ENCODE data around the gene PRSS22.
A peak's percentile ranks its signal among the peaks of the same experiment; 100 is the strongest.

Gene PRSS22

GRCh38 chr16:2879854-2880508 lies 22.0 kb upstream of the PRSS22 start:
- DNase-seq, result no peak

DNA sequence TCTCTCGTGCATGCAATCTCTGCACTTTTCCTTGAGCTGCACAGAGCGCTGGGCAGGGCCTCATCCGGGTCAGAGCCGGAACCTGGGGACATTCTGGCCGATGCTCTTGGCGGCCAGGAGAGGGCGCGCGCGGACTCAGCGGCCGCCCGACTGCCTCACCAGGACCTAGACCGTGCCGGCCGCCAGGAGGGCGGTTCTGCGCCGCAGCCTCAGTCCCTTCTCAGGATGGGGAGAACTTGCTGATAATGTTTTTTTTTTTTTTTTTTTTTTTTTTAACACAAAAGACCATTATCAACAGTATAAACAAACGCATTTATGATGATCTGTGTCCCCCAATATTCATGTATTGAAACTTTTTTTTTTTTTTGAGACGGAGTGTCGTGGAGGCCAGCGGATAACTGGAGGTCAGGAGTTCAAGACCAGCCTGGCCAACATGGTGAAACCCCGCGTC lies 17.0 kb upstream of the PRSS22 start:
- DNase-seq, result peak; percentile 66

- no peak for DNase-seq
These were observed 16.3 kb upstream of the PRSS22 start for GRCh38 chr16:2874032-2874911.

GRCh38 chr16:2871926-2872325 lies 14.0 kb upstream of the PRSS22 start:
- DNase-seq, result no peak

GRCh38 chr16:2867987-2868789 lies 10.2 kb upstream of the PRSS22 start:
- peak; percentile 96 for DNase-seq

DNA sequence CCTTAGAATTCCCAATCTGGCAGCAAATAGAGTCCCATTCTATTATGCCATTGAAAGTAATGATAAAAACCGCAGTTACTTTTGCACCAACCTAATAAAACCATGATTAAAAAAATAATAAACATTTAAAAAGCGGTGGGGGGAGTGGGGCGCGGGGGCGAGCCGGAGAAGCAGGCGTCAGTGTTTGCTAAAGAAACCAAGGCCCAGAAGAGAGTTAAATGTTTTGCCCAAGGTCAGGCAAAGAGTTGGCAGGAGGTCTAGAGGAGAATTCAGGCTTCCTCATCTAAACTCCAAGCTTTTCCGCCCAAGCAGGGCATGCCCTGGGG lies 9.7 kb upstream of the PRSS22 start:
- no peak for DNase-seq

DNA sequence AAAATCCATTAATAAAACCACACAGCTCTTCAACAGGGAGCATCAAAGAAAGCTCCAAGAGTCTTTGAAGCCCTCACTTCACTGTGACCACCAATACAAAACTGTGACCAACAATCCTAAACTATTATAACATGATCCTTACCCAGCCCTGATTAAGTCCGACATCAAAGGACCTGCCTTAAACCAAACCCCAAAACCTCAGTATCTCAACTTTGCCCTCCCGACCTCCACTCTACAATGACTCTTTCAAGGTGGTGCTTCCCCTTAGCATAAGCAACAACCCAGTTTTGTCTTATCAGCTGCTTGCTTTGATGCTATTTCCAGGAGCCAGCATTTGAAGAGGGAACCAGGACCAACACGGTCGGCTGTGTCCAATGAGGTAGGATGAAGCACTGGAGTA lies 8.5 kb upstream of the PRSS22 start:
- DNase-seq, result no peak

GRCh38 chr16:2865651-2866050 lies 7.7 kb upstream of the PRSS22 start:
- no peak for DNase-seq

- DNase-seq, result no peak
These were observed 3.0 kb upstream of the PRSS22 start for GRCh38 chr16:2860826-2861567.

DNA sequence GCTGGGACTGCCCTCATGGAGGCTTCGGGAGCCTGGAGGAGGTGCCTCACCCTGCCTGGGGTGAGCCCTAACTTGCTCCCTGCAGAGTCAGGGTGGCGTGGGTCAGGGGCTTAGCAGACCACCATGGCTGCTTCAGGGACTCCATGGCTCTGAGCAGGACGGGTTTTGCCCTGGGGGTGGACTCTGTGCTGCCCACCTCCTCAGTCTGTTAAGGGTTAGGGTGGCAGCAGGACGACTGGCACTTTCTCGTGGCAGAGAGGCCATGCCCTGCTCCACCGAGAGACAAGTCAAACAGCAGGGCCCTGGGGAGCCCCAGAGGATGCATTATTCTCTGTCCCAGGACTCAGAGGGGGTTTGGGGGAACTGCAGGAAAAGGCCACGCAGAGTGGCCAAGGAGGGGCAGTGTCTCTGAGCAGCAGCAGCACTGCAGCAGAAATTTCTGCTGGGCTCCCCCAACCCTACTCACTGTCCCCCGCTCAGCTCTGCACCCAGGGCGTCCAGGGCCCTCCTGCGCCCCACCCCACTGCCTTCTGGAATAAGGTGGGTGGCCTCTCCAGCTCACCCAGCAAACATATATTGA lies 1.8 kb upstream of the PRSS22 start:
- DNase-seq, result no peak

DNA sequence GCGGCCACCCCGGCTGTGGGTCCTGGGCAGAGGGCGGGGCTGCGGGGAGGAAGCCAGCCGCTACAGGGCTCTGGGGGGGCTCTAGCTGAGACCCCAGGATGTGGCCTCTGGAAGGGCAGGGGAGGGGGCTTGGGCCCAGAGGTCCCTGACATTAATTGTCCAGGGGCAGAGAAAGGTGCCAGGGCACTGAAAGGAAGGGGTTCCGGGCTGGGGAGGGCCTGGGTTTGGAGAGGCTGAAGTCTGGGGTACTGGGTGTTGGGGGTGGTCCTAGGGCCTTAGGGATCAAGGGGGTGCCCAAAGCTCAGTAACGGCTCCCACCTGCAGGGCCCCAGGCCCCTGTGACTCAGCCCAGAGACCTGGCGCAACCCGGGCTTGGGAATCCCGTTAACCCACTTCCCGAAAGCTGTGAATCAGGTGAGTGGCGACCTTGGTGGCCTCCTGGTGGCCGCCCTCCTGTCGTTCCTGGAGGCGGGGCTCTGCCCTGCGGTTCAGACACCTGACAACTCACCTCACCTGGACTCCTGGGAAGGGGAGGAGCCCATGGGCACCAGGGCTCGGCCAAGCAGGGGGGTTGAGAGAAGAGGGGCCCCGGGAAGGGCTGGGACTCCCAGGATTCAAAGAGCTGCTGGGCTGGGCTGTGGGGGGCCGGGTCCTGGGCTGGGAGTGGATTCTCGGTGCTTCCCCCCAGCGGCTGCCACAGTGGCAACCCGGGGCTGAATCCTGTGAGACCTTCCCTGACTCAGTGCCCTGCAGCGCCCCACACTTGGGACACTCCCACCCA lies 465 bp upstream of the PRSS22 start:
- no peak for DNase-seq

GRCh38 chr16:2856686-2857450 lies 1.1 kb downstream of the PRSS22 start:
- DNase-seq, result no peak

DNA sequence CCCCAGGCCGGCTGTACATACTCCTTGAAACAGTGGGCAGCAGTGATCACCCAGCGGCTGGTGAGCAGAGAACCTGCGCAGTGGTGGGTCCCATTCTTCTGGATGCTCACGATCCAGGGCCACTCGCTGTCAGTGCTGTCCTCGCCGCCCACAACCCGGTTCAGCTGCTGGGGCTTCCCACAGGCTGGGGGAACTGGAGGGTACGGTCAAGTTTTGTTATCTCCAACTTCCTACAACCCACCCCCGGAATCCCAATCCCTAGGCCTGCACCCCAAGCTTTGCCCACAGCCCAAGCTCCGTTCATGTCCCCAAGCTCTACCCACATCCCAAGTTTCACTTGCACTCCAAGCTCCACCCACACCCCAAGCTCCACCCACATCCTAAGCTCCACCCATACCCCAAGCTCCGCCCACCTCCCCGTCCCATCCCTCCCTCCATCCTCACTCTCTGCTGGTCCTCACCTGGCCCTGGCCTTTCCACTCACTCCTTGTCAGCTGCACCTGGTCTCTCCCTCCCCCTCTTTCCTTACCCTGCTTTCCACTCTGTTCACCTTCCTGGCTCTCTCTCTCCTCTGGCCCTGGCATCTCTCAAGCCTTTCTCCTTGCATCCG lies 1.8 kb downstream of the PRSS22 start:
- peak; percentile 36 for DNase-seq

- no peak for DNase-seq
These were observed 2.4 kb downstream of the PRSS22 start for GRCh38 chr16:2855536-2855935.

DNA sequence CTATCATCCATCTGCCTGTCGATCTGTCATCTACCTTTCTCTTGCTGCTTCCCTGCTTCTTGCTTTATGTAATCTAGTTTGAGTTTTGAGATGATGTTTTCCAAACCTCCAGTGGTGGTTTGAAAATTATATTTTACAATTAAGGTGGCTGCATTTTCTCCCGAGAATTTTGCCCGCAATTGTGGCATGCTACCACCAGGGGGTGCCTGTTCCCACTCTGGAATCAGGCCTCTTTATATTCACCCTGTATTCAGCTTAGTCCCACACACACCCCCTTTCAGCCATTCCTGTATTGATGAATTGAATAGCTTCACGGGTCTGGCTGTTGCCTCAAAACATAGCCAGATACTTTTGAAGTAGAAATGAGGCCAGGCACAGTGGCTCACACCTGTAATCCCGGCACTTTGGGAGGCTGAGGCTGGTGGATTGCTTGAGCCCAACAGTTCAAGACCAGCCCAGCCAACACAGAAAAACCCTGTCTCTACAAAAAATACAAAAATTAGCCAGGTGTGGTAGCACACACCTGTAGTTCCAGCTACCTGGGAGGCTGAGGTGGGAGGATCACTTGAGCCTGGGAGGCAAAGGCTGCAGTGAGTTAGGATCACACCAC lies 3.2 kb downstream of the PRSS22 start:
- no peak for DNase-seq

DNA sequence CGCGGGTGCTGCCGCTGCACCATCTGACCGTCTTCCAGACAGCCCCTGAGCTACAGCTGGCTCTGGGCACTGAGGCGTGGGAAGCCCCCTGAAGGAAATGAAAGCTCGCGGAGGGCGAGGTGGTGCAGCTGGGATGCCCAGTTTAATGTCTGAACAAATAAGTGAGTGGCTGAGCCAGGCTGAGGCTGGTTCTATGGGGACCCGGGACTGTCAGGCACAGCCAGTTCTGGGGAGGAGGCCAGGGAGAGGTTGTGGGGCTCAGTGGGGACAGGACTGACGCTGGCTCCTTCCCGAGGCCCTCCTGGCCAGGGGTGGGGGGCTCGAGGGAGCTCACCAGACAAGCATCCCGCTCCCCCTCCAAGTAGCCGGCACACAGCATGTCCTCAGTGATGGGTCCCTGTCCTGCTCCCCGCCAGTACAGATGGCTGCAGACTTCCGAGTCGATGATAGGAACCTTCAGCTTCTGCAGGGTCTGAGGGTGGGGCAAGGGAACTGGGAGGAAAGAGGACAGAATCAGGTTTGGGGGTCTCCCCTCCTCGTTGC lies 4.4 kb downstream of the PRSS22 start:
- no peak for DNase-seq

DNA sequence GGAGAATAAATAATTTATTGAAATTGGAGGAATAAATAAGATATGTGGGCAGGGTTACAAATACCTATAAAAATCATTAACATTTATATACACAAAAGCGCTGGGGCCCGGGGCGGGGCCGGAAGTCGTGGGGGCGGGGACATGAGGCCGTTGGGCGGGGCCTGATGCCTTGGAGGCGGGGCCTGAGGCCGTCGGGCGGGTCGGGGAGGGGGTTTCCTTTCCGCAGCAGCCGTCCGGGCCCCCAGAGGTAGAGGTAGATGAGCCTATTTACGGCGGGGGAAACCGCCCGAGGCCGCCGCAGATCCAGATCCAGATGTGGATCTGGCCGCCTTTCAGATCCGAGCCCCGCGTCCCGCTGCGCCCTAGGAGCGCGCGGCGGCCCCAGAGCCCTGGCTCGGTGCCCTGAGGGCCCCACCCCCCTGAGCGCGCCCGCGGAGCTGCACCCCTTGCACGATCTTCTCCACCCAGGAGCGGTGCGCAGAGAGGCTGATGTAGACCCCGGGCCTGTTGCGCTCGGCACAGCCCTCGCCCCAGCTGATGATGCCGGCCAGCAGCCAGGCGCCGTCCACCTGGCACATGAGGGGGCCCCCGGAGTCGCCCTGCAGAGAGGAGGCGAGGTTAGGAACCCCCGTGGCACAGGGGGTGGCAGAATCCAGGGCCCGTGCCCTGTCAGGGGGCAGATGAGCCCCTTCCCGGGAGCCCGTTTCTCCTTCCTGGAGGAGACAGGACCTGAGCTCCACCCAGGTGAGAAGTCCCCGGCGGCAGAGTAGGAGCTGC lies 5.1 kb downstream of the PRSS22 start:
- DNase-seq, result no peak

GRCh38 chr16:2852003-2852730 lies 5.8 kb downstream of the PRSS22 start:
- no peak for DNase-seq

All from stimulated activated CD4-positive, alpha-beta T cell treated with anti-CD3 and anti-CD28 coated beads, Interleukin-4, amount 100 ng/mL, for 1 hour (primary cell).